ENCODE data around the gene LOXL3.

DNA sequence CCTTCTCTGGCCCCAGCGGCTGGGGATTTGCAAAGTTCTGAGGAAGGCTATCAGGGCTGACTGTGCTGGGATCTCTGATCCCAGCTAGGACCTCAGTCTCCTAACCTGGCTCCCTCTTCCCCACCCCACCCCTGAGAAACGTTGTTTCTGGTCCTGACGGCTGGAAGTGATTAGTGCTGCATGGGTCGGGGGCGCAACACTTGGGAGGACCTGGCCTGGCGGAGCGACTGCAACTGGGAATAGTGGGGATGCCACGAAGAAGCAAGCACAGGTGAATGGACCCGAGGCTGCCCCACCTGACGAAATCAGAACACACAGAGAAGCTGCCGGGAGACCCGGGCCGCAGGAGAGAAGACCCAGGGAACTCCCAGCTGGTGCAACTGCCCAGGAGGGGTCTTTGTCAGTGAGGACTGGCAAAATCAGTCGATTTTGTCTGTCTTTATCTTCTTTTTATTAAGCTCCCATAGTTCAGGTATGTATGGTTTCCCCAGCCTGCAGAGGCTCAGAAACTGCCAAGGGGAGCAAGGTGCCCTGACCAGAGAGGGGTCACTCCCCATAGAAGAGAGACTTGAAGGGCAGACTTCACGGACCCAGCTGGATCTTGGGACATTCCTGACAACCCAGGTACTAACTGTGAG, 53.7 kb downstream of the LOXL3 start:
- no peak for TF ChIP-seq YY1 (IDR thresholded peaks at IDR 0.05; ENCODE audit: low read depth, low read length)
- no peak for TF ChIP-seq POLR2AphosphoS5 (IDR thresholded peaks at IDR 0.05; ENCODE audit: low read depth, low read length)
- TF ChIP-seq, protein P1, sequence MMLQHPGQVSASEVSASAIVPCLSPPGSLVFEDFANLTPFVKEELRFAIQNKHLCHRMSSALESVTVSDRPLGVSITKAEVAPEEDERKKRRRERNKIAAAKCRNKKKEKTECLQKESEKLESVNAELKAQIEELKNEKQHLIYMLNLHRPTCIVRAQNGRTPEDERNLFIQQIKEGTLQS (IDR thresholded peaks at IDR 0.05; ENCODE audit: insufficient read depth, low read depth, low read length), result no peak
- TF ChIP-seq SUZ12 (IDR thresholded peaks at IDR 0.05; ENCODE audit: low read length), result peak; percentile 21
- TF ChIP-seq, protein P2, sequence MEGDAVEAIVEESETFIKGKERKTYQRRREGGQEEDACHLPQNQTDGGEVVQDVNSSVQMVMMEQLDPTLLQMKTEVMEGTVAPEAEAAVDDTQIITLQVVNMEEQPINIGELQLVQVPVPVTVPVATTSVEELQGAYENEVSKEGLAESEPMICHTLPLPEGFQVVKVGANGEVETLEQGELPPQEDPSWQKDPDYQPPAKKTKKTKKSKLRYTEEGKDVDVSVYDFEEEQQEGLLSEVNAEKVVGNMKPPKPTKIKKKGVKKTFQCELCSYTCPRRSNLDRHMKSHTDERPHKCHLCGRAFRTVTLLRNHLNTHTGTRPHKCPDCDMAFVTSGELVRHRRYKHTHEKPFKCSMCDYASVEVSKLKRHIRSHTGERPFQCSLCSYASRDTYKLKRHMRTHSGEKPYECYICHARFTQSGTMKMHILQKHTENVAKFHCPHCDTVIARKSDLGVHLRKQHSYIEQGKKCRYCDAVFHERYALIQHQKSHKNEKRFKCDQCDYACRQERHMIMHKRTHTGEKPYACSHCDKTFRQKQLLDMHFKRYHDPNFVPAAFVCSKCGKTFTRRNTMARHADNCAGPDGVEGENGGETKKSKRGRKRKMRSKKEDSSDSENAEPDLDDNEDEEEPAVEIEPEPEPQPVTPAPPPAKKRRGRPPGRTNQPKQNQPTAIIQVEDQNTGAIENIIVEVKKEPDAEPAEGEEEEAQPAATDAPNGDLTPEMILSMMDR (IDR thresholded peaks at IDR 0.05; ENCODE audit: control extremely low read depth in 1 of 3, insufficient read depth in 1 of 3, low read depth in 1 of 3, low read length in 3 of 3), result no peak
- no peak for TF ChIP-seq SP1 (IDR thresholded peaks at IDR 0.05; ENCODE audit: low read depth, low read length)
- TF ChIP-seq CEBPB (IDR thresholded peaks at IDR 0.05; ENCODE audit: low read depth, low read length), result no peak
- TF ChIP-seq RAD21 (IDR thresholded peaks at IDR 0.05 in 1 of 2, conservative IDR thresholded peaks at IDR 0.05 in 1 of 2; ENCODE audit: low read depth in 2 of 2, low read length in 2 of 2), result no peak
- TF ChIP-seq RFX5 (IDR thresholded peaks at IDR 0.05; ENCODE audit: borderline replicate concordance, low read depth, low read length), result no peak
- TF ChIP-seq MAFK (IDR thresholded peaks at IDR 0.05; ENCODE audit: low read depth, low read length), result no peak
